ENCODE measurements around the gene GNB1L.

- TF ChIP-seq GATA3 (IDR thresholded peaks at IDR 0.05; ENCODE audit: low read depth, low read length) (no peak), GATA2 (IDR thresholded peaks at IDR 0.05; ENCODE audit: low read depth, low read length) (no peak)
Measured at GRCh38 chr22:19743081-19743480, 111.6 kb downstream of the GNB1L start.

Data from SH-SY5Y (cell line).